Left hindlimb (tissue), 1 donor: Measurements from ENCODE around the gene MFF.

Experiments
- DNase-seq: peaks from one replicate; pipeline ENCODE4 v3.0.0-alpha.2; 2018

MFF gene

GRCh38 chr2:227324995-227325838 lies at the start of gene MFF:
TSS of gene MFF (plus strand) at chr2:227325251. CDS start at chr2:227330666, 5,415 bp downstream.
- peak; percentile 94 for DNase-seq

DNA sequence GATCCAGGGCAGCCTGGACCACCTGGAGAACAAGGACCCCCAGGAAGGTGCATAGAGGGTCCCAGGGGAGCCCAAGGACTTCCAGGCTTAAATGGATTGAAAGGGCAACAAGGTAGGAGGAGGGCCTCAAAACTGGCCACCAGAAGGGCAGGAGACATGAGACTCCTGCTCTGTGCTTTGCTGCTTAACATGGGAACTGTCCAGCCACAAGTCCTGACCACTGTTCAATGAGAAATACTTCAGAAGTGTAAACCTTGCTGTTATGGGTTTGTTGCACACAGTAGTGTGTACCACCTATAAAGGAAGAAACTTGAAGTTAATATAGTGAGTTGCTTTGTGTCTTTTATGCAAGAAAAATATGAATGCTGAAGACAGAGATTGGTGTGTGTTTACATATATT lies 44.2 kb upstream of the MFF start:
- DNase-seq, result no peak

- no peak for DNase-seq
Measured at GRCh38 chr2:227285741-227286236, 39.3 kb upstream of the MFF start.

GRCh38 chr2:227287771-227288170 lies 37.3 kb upstream of the MFF start:
- DNase-seq, result no peak

DNA sequence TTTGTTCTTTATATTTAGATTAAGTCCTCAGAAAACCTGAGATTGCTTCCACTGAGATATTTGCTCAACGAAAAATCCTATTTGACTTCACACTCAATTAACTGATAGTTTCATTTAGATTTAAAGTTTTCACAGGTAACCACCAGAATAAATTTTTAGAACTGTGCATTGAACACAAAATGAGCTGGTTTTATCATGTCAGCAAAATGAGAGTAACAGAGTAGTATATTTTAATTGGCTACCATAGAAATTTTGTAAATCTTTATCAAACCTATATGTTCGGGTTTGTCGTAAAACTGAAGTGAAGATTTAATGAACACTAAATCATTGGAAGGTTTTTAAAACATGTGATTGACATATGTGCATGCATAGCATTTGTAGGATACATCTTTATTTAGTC lies 32.7 kb upstream of the MFF start:
- DNase-seq, result no peak

DNA sequence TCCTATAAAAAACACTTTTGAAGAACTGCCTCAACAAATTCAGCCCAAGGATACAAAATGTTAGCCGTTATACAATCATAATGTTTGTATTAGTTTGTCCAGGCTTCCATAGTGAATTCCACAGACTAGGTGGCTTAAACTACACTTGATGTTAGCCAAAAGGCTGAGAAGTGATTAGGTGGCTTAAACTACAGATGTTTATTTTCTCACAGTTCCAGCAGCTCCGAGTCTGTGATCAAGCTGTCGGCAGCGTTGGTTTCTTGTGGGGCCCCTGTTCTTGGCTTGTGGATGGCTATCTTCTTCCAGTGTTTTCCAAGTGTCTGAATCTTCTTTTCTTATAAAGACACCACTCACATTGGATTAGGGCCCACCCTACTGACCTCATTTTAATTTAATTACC lies 31.5 kb upstream of the MFF start:
- DNase-seq, result no peak

GRCh38 chr2:227295806-227296205 lies 29.2 kb upstream of the MFF start:
- DNase-seq, result no peak

- DNase-seq, result no peak
Measured at GRCh38 chr2:227296671-227297405, 28.2 kb upstream of the MFF start.

DNA sequence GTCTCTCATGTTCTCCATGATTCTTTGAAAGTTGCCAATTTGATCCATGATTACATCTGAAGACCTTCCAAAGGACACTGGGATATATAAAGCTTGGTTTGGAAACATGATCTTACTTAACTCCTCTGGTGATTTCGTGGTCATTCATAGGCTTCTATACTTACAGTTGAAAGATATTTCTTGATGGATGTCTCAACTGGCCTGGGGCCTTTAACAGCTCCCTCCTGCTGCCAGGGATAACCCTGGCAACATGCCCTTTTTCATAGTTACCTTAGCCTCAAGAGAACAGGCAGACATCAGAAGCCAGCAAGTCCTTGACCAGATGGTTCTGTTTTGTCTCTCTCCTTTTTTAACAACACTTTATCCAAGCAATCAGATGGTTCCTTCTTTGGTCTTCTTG lies 23.5 kb upstream of the MFF start:
- DNase-seq, result no peak

DNA sequence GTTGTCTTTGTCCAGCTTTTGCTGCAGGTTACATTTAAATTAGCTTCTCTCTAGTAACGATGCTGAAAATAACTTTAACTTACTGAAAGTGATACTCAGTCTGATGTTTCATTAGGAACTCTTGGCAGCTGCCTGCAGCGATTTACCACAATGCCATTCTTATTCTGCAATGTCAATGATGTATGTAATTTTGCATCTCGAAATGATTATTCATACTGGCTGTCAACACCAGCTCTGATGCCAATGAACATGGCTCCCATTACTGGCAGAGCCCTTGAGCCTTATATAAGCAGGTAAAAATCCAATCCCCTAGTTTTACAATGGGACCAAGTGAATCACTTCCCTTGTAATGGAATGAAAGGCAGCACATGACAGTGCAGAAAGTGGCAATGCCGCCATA lies 16.3 kb upstream of the MFF start:
- DNase-seq, result no peak

- no peak for DNase-seq
Measured at GRCh38 chr2:227310756-227311110, 14.3 kb upstream of the MFF start.

GRCh38 chr2:227311861-227312506 lies 13.1 kb upstream of the MFF start:
- DNase-seq, result no peak

DNA sequence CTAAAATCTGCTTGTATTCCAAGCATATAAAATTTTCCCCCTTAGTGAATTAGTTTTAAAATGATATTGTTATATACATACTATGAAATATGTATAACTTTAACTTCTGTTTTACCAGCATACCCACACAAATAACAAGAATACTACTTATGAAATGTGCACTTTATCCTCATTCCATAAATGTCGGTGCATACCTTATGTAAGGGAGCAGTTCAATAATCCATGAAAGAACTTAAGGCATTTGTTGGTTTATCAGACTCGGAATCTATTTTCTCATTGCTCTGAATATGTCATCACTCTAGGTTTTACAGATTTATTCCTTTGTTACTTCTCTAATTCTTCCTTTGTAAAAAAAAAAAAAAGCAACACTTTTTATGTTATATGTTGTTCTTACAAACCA lies 12.5 kb upstream of the MFF start:
- no peak for DNase-seq

GRCh38 chr2:227313310-227313709 lies 11.7 kb upstream of the MFF start:
- DNase-seq, result no peak

DNA sequence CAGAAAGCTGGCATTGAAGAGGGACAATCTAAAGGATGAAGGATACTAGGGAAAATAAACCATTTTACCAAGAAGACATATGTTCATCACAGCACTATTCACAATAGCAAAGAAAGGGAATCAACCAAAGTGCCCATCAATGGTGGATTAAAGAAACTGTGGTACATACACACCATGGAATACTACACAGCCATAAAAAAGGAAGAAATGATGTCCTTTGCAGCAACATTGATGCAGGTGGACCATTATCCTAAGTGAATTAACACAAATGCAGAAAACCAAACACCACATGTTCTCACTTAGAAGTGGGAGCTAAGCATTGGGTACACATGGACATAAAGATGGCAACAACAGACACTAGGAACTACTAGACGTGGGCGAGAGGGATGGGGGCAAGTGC lies 7.2 kb upstream of the MFF start:
- no peak for DNase-seq

GRCh38 chr2:227320305-227321094 lies 4.6 kb upstream of the MFF start:
- no peak for DNase-seq

- DNase-seq, result no peak
Measured at GRCh38 chr2:227322530-227323205, 2.4 kb upstream of the MFF start.

DNA sequence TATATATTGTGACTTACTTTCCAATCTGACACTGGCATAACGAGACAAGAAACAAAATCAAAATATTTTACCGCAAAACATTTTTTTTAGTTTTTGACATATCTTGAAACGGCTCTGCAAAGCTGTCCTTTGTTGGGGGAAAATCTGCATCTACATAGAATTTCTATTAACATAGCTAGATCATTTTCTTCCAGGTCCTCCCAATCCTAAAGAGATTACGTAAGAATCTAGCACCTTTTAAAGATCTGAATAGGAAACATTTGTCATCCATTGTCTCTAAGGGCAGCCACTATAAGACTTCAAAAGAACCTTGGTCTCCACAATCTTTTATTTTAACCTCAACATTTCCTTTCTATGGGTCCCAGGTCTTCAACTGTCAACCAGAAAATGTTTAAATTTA lies 1.2 kb upstream of the MFF start:
- DNase-seq, result no peak

DNA sequence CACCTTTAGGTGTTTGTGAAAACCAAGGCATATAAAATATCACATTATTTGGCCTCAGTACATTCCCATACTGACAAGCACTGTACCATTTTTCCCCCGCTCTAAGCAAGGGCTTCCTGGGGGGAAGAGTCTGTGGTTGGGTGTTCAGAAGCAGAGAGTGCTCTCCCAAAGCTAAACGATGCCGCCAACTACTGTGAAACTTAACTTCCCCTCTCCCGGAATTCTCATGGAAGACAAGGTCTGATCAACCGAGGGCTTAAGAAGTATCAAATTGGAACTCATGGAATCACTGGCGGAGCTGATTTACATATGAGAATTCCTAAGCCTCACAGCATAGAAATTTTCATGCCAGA lies 433 bp upstream of the MFF start:
- DNase-seq, result peak; percentile 29

GRCh38 chr2:227325839-227326195 lies 766 bp downstream of the MFF start:
- peak; percentile 32 for DNase-seq

DNA sequence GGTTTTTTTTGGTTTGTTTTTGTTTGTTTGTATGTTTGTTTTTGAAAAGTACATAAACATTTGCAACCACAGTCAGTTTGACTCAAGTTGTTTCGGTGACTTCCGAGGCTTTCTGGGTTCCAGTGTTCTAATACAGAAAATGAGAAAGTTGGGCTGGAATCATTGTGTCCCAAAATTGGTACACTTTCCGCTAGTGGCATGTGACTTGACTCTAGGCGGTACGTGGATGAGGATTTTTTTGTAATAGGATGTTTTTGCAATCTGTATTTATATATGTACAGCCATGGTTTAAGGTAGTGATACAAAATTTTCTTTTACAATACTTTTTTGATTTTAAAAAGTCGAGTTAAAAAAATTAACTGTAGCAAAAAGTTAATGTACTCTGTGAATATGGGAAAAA lies 1.7 kb downstream of the MFF start:
- DNase-seq, result no peak

DNA sequence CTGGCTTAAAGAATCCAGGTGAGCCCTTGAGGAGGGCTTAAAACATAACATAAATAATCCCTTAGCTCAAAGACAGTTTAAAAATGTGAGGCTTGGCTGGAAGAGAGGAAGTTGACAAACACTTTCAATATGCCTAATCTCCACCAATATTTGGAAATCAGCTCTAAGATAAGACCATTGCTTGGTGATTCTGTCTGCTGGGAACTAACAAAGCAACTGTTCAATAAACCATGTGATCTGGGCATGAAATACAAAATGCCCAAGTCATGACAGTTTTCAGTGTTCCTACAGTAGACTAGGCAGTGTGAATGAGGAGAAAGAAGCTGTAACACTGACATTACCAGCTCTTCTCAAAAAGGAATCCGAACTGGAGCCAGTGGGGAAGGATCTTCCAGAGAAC lies 10.7 kb downstream of the MFF start:
- no peak for DNase-seq

- DNase-seq, result no peak
Measured at GRCh38 chr2:227337442-227337841, 12.4 kb downstream of the MFF start.
